IMR-90 (cell line): ENCODE results near the gene RAC2. TPM values are rescaled to one million over a fixed set of nuclear protein-coding genes. Genes with fewer than 3 reads are reported as not detected.

Experiments
- ATAC-seq: fragments of 200-7000 bp; cut with Tn5 transposase; 2 replicates; pipeline ENCODE4 v1.9.1; 2020; ENCODE audit warnings: low read depth, mild to moderate bottlenecking, moderate library complexity
- BruUV-seq: library from RNA; stranded (reverse); fragments of 400-500 nt; replicated peaks from 2 replicates; lab custom pipeline; 2021; lab: Mats Ljungman, UMichigan
- CTCF ChIA-PET: fragments of 300-600 bp; formaldehyde crosslinking; extraction: SDS; loops from one replicate; lab custom pipeline; 2021; ENCODE audit warnings: antibody characterized with exemption; lab: Yijun Ruan, JAX
- POLR2A ChIA-PET: fragments of 300-600 bp; sonication (Branson Sonifier 250); formaldehyde crosslinking; loops from one replicate; lab custom pipeline; 2022; ENCODE audit warnings: antibody characterized with exemption; ENCODE audit not compliant: unreplicated experiment; lab: Charles Lee
- DNase-seq: peaks from one replicate; pipeline ENCODE4 v3.0.0; 2013
- H2AFZ ChIP-seq: replicated peaks from 2 replicates; pipeline ENCODE3; 2013; ENCODE audit warnings: low read length, mild to moderate bottlenecking; ENCODE audit not compliant: poor library complexity
- H2AK5ac ChIP-seq: 2 replicates; pipeline ENCODE4 v1.6.1; 2013; ENCODE audit warnings: low read depth, low read length, inconsistent platforms
- H2AK9ac ChIP-seq: replicated peaks from 2 replicates; pipeline ENCODE3; 2013; ENCODE audit warnings: mild to moderate bottlenecking, low read depth, low read length, moderate library complexity; ENCODE audit not compliant: poor library complexity
- H2BK120ac ChIP-seq: 2 replicates; pipeline ENCODE4 v1.6.1; 2013; ENCODE audit warnings: low read depth, low read length, inconsistent platforms
- H2BK15ac ChIP-seq: 3 replicates; pipeline ENCODE4 v1.6.1; 2013; ENCODE audit warnings: low read depth, low read length, inconsistent platforms
- H2BK20ac ChIP-seq: 2 replicates; pipeline ENCODE4 v1.6.1; 2013; ENCODE audit warnings: low read depth, mild to moderate bottlenecking, inconsistent platforms, low read length, moderate library complexity
- H2BK5ac ChIP-seq: 2 replicates; pipeline ENCODE4 v1.6.1; 2013; ENCODE audit warnings: mild to moderate bottlenecking, low read depth, low read length, inconsistent platforms; ENCODE audit not compliant: poor library complexity, severe bottlenecking
- H3K14ac ChIP-seq: replicated peaks from 2 replicates; pipeline ENCODE4 v1.6.1; 2013; ENCODE audit warnings: low read depth, low read length, inconsistent platforms
- H3K18ac ChIP-seq: 2 replicates; pipeline ENCODE4 v1.6.1; 2013; ENCODE audit warnings: low read depth, low read length, control low read depth
- H3K23ac ChIP-seq: 2 replicates; pipeline ENCODE4 v1.6.1; 2013; ENCODE audit warnings: low read depth, low read length, inconsistent platforms
- H3K27ac ChIP-seq: 2 replicates; pipeline ENCODE4 v1.5.1; 2013; ENCODE audit warnings: mild to moderate bottlenecking, control low read depth, low read length; ENCODE audit not compliant: insufficient read depth
- H3K27me3 ChIP-seq: 2 replicates; pipeline ENCODE4 v1.6.1; 2013; ENCODE audit warnings: low read length; ENCODE audit not compliant: control insufficient read depth, insufficient read depth
- H3K36me3 ChIP-seq: 2 replicates; pipeline ENCODE4 v1.6.1; 2013; ENCODE audit warnings: low read length, mixed read lengths; ENCODE audit not compliant: control insufficient read depth, insufficient read depth
- H3K4ac ChIP-seq: 2 replicates; pipeline ENCODE4 v1.6.1; 2013; ENCODE audit warnings: low read depth, low read length, inconsistent platforms
- H3K4me1 ChIP-seq: 2 replicates; pipeline ENCODE4 v1.6.1; 2013; ENCODE audit warnings: low read length, mixed read lengths; ENCODE audit not compliant: control insufficient read depth, insufficient read depth
- H3K4me2 ChIP-seq: 2 replicates; pipeline ENCODE4 v1.6.1; 2013; ENCODE audit warnings: low read depth, mild to moderate bottlenecking, control low read depth, low read length, moderate library complexity
- H3K4me3 ChIP-seq: 2 replicates; pipeline ENCODE4 v1.5.1; 2013; ENCODE audit warnings: low read depth, mild to moderate bottlenecking, control low read depth, low read length, moderate library complexity; ENCODE audit not compliant: insufficient read depth
- H3K56ac ChIP-seq: 2 replicates; pipeline ENCODE4 v1.6.1; 2013; ENCODE audit warnings: low read length, inconsistent platforms; ENCODE audit not compliant: insufficient read depth; ENCODE audit errors: extremely low read depth
- H3K79me1 ChIP-seq, 2 experiments: 2 replicates each; pipeline ENCODE4 v1.6.1; 2013; ENCODE audit warnings: low read length in 2 of 2, inconsistent platforms in 1 of 2, low read depth in 1 of 2
- H3K9ac ChIP-seq: 2 replicates; pipeline ENCODE4 v1.6.1; 2013; ENCODE audit warnings: low read depth, low read length, control low read depth
- H3K9me1 ChIP-seq: 2 replicates; pipeline ENCODE4 v1.6.1; 2013; ENCODE audit warnings: low read length, inconsistent platforms; ENCODE audit not compliant: insufficient read depth
- H3K9me3 ChIP-seq: 2 replicates; pipeline ENCODE4 v1.6.1; 2013; ENCODE audit warnings: low read length; ENCODE audit not compliant: control insufficient read depth, insufficient read depth
- H4K20me1 ChIP-seq: 2 replicates; pipeline ENCODE4 v1.6.1; 2013; ENCODE audit warnings: low read length, inconsistent platforms; ENCODE audit not compliant: insufficient read depth
- H4K5ac ChIP-seq: 2 replicates; pipeline ENCODE4 v1.6.1; 2013; ENCODE audit warnings: mild to moderate bottlenecking, low read depth, low read length, control low read depth
- H4K8ac ChIP-seq, 2 experiments: 2 replicates each; pipeline ENCODE4 v1.6.1; 2013; ENCODE audit warnings: low read depth in 2 of 2, low read length in 2 of 2, control low read depth in 1 of 2, inconsistent platforms in 1 of 2
- H4K91ac ChIP-seq: 2 replicates; pipeline ENCODE4 v1.6.1; 2013; ENCODE audit warnings: low read depth, low read length, inconsistent platforms; ENCODE audit not compliant: insufficient read depth
- CEBPB ChIP-seq: IDR thresholded peaks from 2 replicates; pipeline ENCODE4 v1.6.1; 2012; ENCODE audit warnings: low read depth, low read length, improper control_type of control experiment
- FOS ChIP-seq: fragments of 150-350 bp; IDR thresholded peaks from 2 replicates; pipeline ENCODE4 v1.6.1; 2016; ENCODE audit warnings: low read depth, low read length
- MAFK ChIP-seq: IDR thresholded peaks from 2 replicates; pipeline ENCODE4 v1.6.1; 2012; ENCODE audit warnings: low read depth, low read length, improper control_type of control experiment
- MAZ ChIP-seq: IDR thresholded peaks from 2 replicates; pipeline ENCODE4 v1.6.1; 2012; ENCODE audit warnings: low read depth, mild to moderate bottlenecking, low read length, improper control_type of control experiment, moderate library complexity, borderline replicate concordance
- NFE2L2 ChIP-seq: fragments of 150-350 bp; IDR thresholded peaks from 2 replicates; pipeline ENCODE4 v1.6.1; 2016; ENCODE audit warnings: low read depth, mild to moderate bottlenecking, low read length
- POLR2A ChIP-seq: IDR thresholded peaks from 2 replicates; pipeline ENCODE4 v1.6.1; 2012; ENCODE audit warnings: mild to moderate bottlenecking, low read depth, low read length
- WGBS, 2 experiments: methylation state at CpG; one replicate each; pipeline versions ENCODE4 v1.1.5 to v1.1.7; 2013; ENCODE audit warnings: missing lambda C conversion rate in 2 of 2; ENCODE audit not compliant: insufficient read length in 1 of 2; ENCODE audit errors: extremely low coverage in 2 of 2; 5-methylcytosine and 5-hydroxymethylcytosine counted together
- dilution Hi-C: fragments of 300-500 bp; cut with HindIII; formaldehyde crosslinking; loops from one replicate; pipeline ENCODE4 v1.14.3; 2018; ENCODE audit warnings: low sequenced_read_pairs; ENCODE audit not compliant: unreplicated experiment
- in situ Hi-C: fragments of 300-500 bp; cut with MboI; formaldehyde crosslinking; loops from 3 replicates; pipeline ENCODE4 v1.14.3; 2019; ENCODE audit warnings: low sequenced_read_pairs, inconsistent platforms, mixed read lengths
- intact Hi-C: fragments of 100-400 bp; cut with micrococcal nuclease; formaldehyde crosslinking; loops from 2 replicates; pipeline ENCODE4 v1.10.0; 2022
- polyA plus RNA-seq, 3 experiments: library from polyadenylated mRNA; depleted of rRNA; stranded (reverse); fragments of >200 nt; gene quantifications; 2 replicates each; pipeline ENCODE4 v1.2.3, GENCODE V29; 2012; ENCODE audit warnings: low replicate concordance in 1 of 3
- total RNA-seq: library from RNA; depleted of rRNA; stranded (reverse); fragments of >200 nt; gene quantifications from 2 replicates; pipeline ENCODE4 v1.2.3, GENCODE V29; 2012

RAC2 gene
- total and polyA plus RNA-seq, 2 of the 4 experiments (the other 2 are of a cell fraction) = 10.0 to 72.3 TPM

GRCh38 chr22:37177755-37178154 is 66.3 kb downstream of the RAC2 start:
- CTCF ChIA-PET = no interaction called here
- in situ Hi-C loops = loop anchor here (10.0 kb wide), 1 partner anchor 287 kb away; no protein-coding TSS in a partner anchor

More at GRCh38 chr22:37177755-37178154, 66.3 kb downstream of the RAC2 start:
- no peak overlapping the region for H3K9ac ChIP-seq
- no peaks in the 10 kb centered on the region for H3K9me3 ChIP-seq
- no peak overlapping the region for H2BK5ac ChIP-seq
- no peak overlapping the region for H2BK20ac ChIP-seq
- H3K14ac ChIP-seq = no peak overlapping the region
- H3K56ac ChIP-seq = no peak overlapping the region
- no peak overlapping the region; the same call in 1 of the 2 replicates for H3K23ac ChIP-seq
- no TSS peak for BruUV-seq
- 100% methylated on average over 1 of the region's 3 CpGs; no CpG with 5 or more reads in 1 of the 2 experiments for WGBS, 2 experiments
- H2BK15ac ChIP-seq = no peak overlapping the region
- H3K4me3 ChIP-seq = no peak overlapping the region
- no peaks in the 10 kb centered on the region for H3K79me1 ChIP-seq
- H3K4me2 ChIP-seq = no peak overlapping the region
- peak overlapping the region; percentile 32; the same call in 1 of the 2 replicates for H3K4ac ChIP-seq
- H2AK5ac ChIP-seq = no peak overlapping the region
- DNase-seq (no peak), ATAC-seq (no peak)
- no peak overlapping the region for H2AFZ ChIP-seq
- peaks cover 8% of the 10 kb centered on the region; the same call in 1 of the 2 replicates for H3K36me3 ChIP-seq
- POLR2A ChIA-PET = no interaction called here
- H3K9me1 ChIP-seq = peaks cover 6% of the 10 kb centered on the region; the same call in 1 of the 2 replicates
- TF ChIP-seq MAZ (no peak), CEBPB (no peak), MAFK (no peak), POLR2A (no peak), FOS (no peak), NFE2L2 (no peak)
- intact Hi-C loops = no loop called here
- dilution Hi-C loops = no loop called here
- H4K5ac ChIP-seq = no peak overlapping the region
- peaks cover 15% of the 10 kb centered on the region for H3K27me3 ChIP-seq
- no peak overlapping the region for H2AK9ac ChIP-seq
- no peak overlapping the region for H3K18ac ChIP-seq
- no peak overlapping the region for H3K27ac ChIP-seq
- H4K8ac ChIP-seq = no peak overlapping the region
- H4K20me1 ChIP-seq = no peaks in the 10 kb centered on the region
- no peak overlapping the region for H4K91ac ChIP-seq
- H2BK120ac ChIP-seq = no peak overlapping the region
- H3K4me1 ChIP-seq = peaks cover 17% of the 10 kb centered on the region
